Stimulated activated CD8-positive, alpha-beta memory T cell treated with anti-CD3 and anti-CD28 coated beads, Interleukin-12 subunit alpha, Interleukin-12 subunit beta, amount 100 ng/mL, for 24 hours (primary cell): ENCODE results near the gene ARF1.

Experiments
- DNase-seq: peaks from one replicate; pipeline ENCODE4 v3.0.0-alpha.2; 2020; ENCODE audit errors: extremely low read depth

The ARF1 gene

GRCh38 chr1:228088586-228089498 is 6.3 kb downstream of the ARF1 start:
- DNase-seq, result no peak

GRCh38 chr1:228089519-228090380 is 7.2 kb downstream of the ARF1 start:
- no peak for DNase-seq

- DNase-seq, result no peak
These were observed 8.1 kb downstream of the ARF1 start for GRCh38 chr1:228090613-228091081.

- DNase-seq, result no peak
These were observed 8.6 kb downstream of the ARF1 start for GRCh38 chr1:228091084-228091483.

- DNase-seq, result no peak
These were observed 10.0 kb downstream of the ARF1 start for GRCh38 chr1:228092342-228093049.

- DNase-seq, result no peak
These were observed 10.8 kb downstream of the ARF1 start for GRCh38 chr1:228093050-228093906.

- no peak for DNase-seq
These were observed 12.0 kb downstream of the ARF1 start for GRCh38 chr1:228094432-228095016.

- DNase-seq, result no peak
These were observed 12.7 kb downstream of the ARF1 start for GRCh38 chr1:228095161-228095560.

- no peak for DNase-seq
These were observed 13.4 kb downstream of the ARF1 start for GRCh38 chr1:228095938-228096337.

- DNase-seq, result no peak
These were observed 14.2 kb downstream of the ARF1 start for GRCh38 chr1:228096416-228097332.

GRCh38 chr1:228097333-228098081 is 15.0 kb downstream of the ARF1 start:
- no peak for DNase-seq

GRCh38 chr1:228098323-228098931 is 15.9 kb downstream of the ARF1 start:
- DNase-seq, result no peak

- DNase-seq, result no peak
These were observed 16.8 kb downstream of the ARF1 start for GRCh38 chr1:228099331-228099732.

GRCh38 chr1:228100822-228101613 is 18.5 kb downstream of the ARF1 start:
- DNase-seq, result no peak

GRCh38 chr1:228101614-228101993 is 19.1 kb downstream of the ARF1 start:
- DNase-seq, result no peak

GRCh38 chr1:228101994-228102790 is 19.7 kb downstream of the ARF1 start:
- DNase-seq, result no peak
